ENCODE measurements around the gene COL6A1. TPM values are rescaled to one million over a fixed set of nuclear protein-coding genes. Genes with fewer than 3 reads are reported as not detected.

COL6A1 gene
- total RNA-seq, 2 donors from 2014 or later, result 3.2 to 4.6 TPM

DNA sequence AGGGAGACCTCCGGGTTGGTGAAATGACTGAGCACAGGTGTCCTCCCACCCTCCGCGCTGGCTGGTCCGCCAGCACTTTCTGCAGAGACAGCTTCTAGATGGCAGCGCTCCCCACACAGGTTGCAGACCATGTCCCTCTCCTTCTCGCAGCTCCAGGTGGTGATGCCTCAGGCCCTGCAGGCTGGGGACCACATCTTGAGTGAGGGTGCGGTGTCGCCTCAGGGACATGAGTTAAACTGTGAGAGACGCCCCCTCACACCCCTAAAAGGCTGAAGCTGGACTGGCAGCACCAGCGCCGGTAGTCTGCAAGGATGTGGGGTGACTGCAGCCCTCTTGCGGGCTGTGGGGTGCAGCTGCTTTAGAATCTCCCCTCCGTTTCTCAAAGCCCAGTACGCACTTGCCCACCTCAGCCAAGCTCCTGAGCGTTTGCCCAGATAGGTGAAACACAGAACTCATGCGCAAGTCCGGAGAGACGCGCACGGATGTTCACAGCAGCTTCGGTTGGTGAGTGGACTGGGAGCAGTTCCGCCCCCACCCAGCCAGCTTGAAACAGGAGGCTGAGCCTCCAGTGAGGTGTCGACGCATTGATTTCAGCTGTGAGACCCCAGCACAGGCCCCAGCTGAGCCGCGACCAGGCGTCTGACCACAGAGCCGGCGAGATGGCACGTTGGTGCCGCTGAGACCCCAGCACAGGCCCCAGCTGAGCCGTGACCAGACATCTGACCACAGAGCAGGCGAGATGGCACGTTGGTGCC, 28.6 kb downstream of the COL6A1 start:
- H3K27ac Mint-ChIP-seq, result no peak overlapping the region
- no peak for ATAC-seq
- H3K27me3 Mint-ChIP-seq, result peaks cover 14% of the 10 kb centered on the region
- H3K9me3 ChIP-seq (ENCODE audit: control insufficient read depth, low read length, poor library complexity, severe bottlenecking), result no peaks in the 10 kb centered on the region
- H3K36me3 Mint-ChIP-seq (ENCODE audit: low read depth), result peaks cover 2% of the 10 kb centered on the region
- no peak overlapping the region for H3K4me3 Mint-ChIP-seq
- H3K4me1 Mint-ChIP-seq, result no peaks in the 10 kb centered on the region
- DNase-seq, result no peak

DNA sequence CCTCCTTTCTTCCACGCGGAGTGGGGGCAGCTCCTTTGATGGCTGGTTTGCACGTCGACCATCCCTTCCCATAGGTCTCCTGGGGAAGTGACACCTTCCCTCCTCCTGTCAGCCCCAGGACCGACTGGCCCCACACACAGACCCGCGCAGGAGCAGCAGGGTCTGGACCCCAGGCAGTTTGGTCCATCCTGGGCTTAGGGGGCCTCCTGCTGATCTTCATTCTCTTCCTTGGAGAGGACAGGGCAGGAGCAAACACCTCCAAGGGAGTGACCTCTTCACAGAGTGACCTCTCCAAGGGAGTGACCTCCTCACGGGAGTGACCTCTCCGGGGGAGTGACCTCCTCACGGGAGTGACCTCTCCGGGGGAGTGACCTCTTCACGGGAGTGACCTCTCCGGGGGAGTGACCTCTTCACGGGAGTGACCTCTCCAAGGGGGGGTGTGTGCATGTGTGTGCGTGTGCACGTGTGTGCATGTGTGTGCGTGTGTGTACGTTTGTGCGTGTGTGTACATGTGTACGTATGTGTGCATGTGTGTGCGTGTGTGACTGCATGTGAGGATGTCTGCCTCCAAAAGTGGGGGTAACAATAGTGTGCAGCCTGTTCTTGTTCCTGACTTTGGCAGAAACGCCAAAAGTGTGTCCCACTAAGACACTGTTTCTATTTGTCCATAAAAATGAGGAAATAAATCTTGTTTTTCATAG, 29.8 kb downstream of the COL6A1 start:
- DNase-seq (no peak), ATAC-seq (no peak)
- no peaks in the 10 kb centered on the region for H3K9me3 ChIP-seq (ENCODE audit: control insufficient read depth, low read length, poor library complexity, severe bottlenecking)
- peaks cover 23% of the 10 kb centered on the region for H3K27me3 Mint-ChIP-seq
- H3K36me3 Mint-ChIP-seq (ENCODE audit: low read depth), result peaks cover 2% of the 10 kb centered on the region
- H3K4me1 Mint-ChIP-seq, result no peaks in the 10 kb centered on the region
- no peak overlapping the region for H3K27ac Mint-ChIP-seq
- H3K4me3 Mint-ChIP-seq, result no peak overlapping the region

GRCh38 chr21:46012154-46012553, 30.6 kb downstream of the COL6A1 start:
- no peaks in the 10 kb centered on the region for H3K4me1 Mint-ChIP-seq
- H3K27me3 Mint-ChIP-seq, result peaks cover 30% of the 10 kb centered on the region

GRCh38 chr21:46014828-46015227, 33.3 kb downstream of the COL6A1 start:
- Mint-ChIP-seq H3K27me3 (peaks cover 57% of the 10 kb centered on the region), H3K27ac (no peak overlapping the region), H3K4me3 (no peak overlapping the region), H3K36me3 (ENCODE audit: low read depth) (peaks cover 2% of the 10 kb centered on the region), H3K4me1 (no peaks in the 10 kb centered on the region)
- ATAC-seq, result no peak
- no peak for DNase-seq
- no peaks in the 10 kb centered on the region for H3K9me3 ChIP-seq (ENCODE audit: control insufficient read depth, low read length, poor library complexity, severe bottlenecking)

More at GRCh38 chr21:46012154-46012553, 30.6 kb downstream of the COL6A1 start:
- ATAC-seq (no peak), DNase-seq (no peak)
- no peak overlapping the region for H3K27ac Mint-ChIP-seq
- no peak overlapping the region for H3K4me3 Mint-ChIP-seq
- no peaks in the 10 kb centered on the region for H3K9me3 ChIP-seq (ENCODE audit: control insufficient read depth, low read length, poor library complexity, severe bottlenecking)
- H3K36me3 Mint-ChIP-seq (ENCODE audit: low read depth), result peaks cover 2% of the 10 kb centered on the region

DNA sequence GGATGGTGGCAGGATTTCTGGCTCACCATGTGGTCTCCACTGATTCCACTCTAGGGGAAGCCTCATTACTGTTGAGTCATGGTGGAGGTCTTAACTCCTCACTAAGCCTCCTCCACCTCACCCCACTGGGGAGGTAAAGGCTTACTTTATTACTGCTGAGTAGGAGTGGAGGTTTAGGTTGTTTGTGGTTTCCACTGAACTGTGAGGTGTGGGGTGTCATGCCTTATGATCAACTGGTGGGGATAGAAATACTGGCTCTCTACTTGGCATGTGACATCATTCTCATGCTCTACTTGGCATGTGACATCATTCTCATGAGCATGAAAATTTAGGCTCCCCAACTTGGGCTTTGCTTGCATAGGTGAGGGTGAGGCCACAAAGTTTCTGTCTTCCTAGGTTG, 35.6 kb downstream of the COL6A1 start:
- Mint-ChIP-seq H3K4me3 (no peak overlapping the region), H3K27ac (no peak overlapping the region), H3K27me3 (peaks cover 74% of the 10 kb centered on the region), H3K4me1 (no peaks in the 10 kb centered on the region), H3K36me3 (ENCODE audit: low read depth) (peaks cover 2% of the 10 kb centered on the region)
- no peak for DNase-seq
- ATAC-seq, result no peak
- no peaks in the 10 kb centered on the region for H3K9me3 ChIP-seq (ENCODE audit: control insufficient read depth, low read length, poor library complexity, severe bottlenecking)

GRCh38 chr21:46017695-46018094, 36.1 kb downstream of the COL6A1 start:
- H3K27me3 Mint-ChIP-seq, result peaks cover 74% of the 10 kb centered on the region
- DNase-seq (no peak), ATAC-seq (no peak)
- no peaks in the 10 kb centered on the region for H3K4me1 Mint-ChIP-seq
- no peak overlapping the region for H3K4me3 Mint-ChIP-seq
- H3K9me3 ChIP-seq (ENCODE audit: control insufficient read depth, low read length, poor library complexity, severe bottlenecking), result no peaks in the 10 kb centered on the region
- H3K36me3 Mint-ChIP-seq (ENCODE audit: low read depth), result peaks cover 2% of the 10 kb centered on the region
- H3K27ac Mint-ChIP-seq, result no peak overlapping the region

- H3K36me3 Mint-ChIP-seq (ENCODE audit: low read depth), result peaks cover 2% of the 10 kb centered on the region
- no peaks in the 10 kb centered on the region for H3K9me3 ChIP-seq (ENCODE audit: control insufficient read depth, low read length, poor library complexity, severe bottlenecking)
- no peaks in the 10 kb centered on the region for H3K4me1 Mint-ChIP-seq
- no peak overlapping the region for H3K4me3 Mint-ChIP-seq
- no peak overlapping the region for H3K27ac Mint-ChIP-seq
- DNase-seq (no peak), ATAC-seq (no peak)
- H3K27me3 Mint-ChIP-seq, result peaks cover 75% of the 10 kb centered on the region
Observed at GRCh38 chr21:46018615-46019014, 37.0 kb downstream of the COL6A1 start.

DNA sequence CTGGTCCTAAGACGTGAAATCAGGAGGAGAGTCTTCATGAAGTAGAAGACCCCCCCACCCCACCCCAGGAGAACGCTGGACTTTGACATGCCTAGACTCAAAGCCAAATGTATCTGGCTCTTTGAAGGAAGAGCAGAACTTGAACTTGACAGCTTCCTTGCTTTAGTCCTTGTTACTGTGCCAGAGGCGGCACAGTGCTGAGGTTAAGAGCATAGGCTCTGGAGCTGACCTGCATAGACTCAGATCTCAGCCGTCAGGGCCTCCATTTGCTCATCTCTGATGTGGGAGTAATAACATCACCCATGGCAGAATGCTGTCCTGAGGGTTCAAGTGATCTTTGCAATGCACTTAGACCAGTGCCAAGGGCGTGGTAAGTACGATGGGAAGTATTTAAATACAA, 39.0 kb downstream of the COL6A1 start:
- DNase-seq (no peak), ATAC-seq (no peak)
- no peaks in the 10 kb centered on the region for H3K4me1 Mint-ChIP-seq
- H3K27ac Mint-ChIP-seq, result no peak overlapping the region
- H3K4me3 Mint-ChIP-seq, result no peak overlapping the region
- H3K9me3 ChIP-seq (ENCODE audit: control insufficient read depth, low read length, poor library complexity, severe bottlenecking), result no peaks in the 10 kb centered on the region
- no peaks in the 10 kb centered on the region for H3K36me3 Mint-ChIP-seq (ENCODE audit: low read depth)
- peaks cover 82% of the 10 kb centered on the region for H3K27me3 Mint-ChIP-seq

DNA sequence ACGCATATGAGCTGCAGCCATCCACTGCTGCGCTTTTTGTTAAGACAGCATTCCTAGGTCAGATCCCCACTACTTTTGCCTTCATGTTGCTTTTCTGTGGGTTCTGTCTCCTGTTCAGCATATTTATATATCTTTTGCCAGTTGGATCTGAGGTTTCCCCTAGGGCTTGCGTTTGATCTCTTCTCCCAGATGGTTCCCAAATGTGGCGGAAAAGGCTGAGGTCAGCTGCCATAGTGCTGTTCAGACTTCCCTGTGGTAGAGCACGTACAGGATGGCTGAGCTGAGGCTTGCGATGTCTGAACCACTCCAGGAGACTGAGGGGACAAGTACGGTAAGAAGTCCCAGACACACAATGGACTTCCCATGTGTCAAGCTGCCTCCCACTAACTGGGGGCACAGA, 39.8 kb downstream of the COL6A1 start:
- no peak for ATAC-seq
- no peak overlapping the region for H3K4me3 Mint-ChIP-seq
- H3K27me3 Mint-ChIP-seq, result peaks cover 83% of the 10 kb centered on the region

DNA sequence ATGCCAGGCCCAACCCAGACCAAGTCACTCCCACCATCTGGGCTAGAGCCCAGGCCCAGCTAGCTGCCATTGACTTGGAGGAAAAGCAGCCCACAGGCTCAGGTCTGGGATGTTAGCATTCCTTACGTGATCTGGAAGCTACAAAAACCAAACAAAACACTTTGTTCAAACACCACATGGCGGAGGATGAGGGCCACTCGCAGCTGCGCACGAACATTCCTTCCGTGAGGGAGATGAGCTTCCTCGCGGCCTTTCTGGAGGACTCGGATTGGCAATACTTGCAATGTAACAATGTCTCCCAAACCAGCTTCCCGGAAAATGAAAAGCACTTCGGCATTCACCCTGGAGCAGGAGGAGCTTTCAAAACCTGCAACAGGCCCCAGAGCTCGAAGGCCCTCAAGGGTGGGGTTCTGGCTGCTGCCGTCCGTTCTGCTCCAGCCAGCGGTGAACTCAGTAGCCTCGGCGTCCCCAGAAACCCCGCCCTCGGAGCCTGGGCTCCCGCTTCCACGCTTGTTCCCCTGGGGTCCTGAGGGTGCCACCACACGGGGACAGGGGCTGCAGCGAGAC, 40.5 kb downstream of the COL6A1 start:
- peaks cover 76% of the 10 kb centered on the region for H3K27me3 Mint-ChIP-seq
- DNase-seq, result no peak
- no peaks in the 10 kb centered on the region for H3K4me1 Mint-ChIP-seq
- no peak overlapping the region for H3K4me3 Mint-ChIP-seq
- H3K36me3 Mint-ChIP-seq (ENCODE audit: low read depth), result no peaks in the 10 kb centered on the region
- H3K9me3 ChIP-seq (ENCODE audit: control insufficient read depth, low read length, poor library complexity, severe bottlenecking), result no peaks in the 10 kb centered on the region
- no peak for ATAC-seq
- H3K27ac Mint-ChIP-seq, result no peak overlapping the region

More for the DNA sequence above, 39.8 kb downstream of the COL6A1 start:
- Mint-ChIP-seq H3K4me1 (no peaks in the 10 kb centered on the region), H3K27ac (no peak overlapping the region), H3K36me3 (ENCODE audit: low read depth) (no peaks in the 10 kb centered on the region)
- no peaks in the 10 kb centered on the region for H3K9me3 ChIP-seq (ENCODE audit: control insufficient read depth, low read length, poor library complexity, severe bottlenecking)
- DNase-seq, result no peak

GRCh38 chr21:46022551-46023525, 41.3 kb downstream of the COL6A1 start:
- DNase-seq (no peak), ATAC-seq (no peak)
- H3K9me3 ChIP-seq (ENCODE audit: control insufficient read depth, low read length, poor library complexity, severe bottlenecking), result no peaks in the 10 kb centered on the region
- Mint-ChIP-seq H3K36me3 (ENCODE audit: low read depth) (no peaks in the 10 kb centered on the region), H3K4me3 (no peak overlapping the region), H3K27me3 (peaks cover 69% of the 10 kb centered on the region), H3K27ac (peak overlapping the region; percentile 27), H3K4me1 (no peaks in the 10 kb centered on the region)

GRCh38 chr21:46023555-46023954, 42.0 kb downstream of the COL6A1 start:
- no peaks in the 10 kb centered on the region for H3K9me3 ChIP-seq (ENCODE audit: control insufficient read depth, low read length, poor library complexity, severe bottlenecking)
- H3K27me3 Mint-ChIP-seq, result peaks cover 62% of the 10 kb centered on the region
- H3K4me1 Mint-ChIP-seq, result no peaks in the 10 kb centered on the region
- no peak overlapping the region for H3K27ac Mint-ChIP-seq
- no peaks in the 10 kb centered on the region for H3K36me3 Mint-ChIP-seq (ENCODE audit: low read depth)
- H3K4me3 Mint-ChIP-seq, result no peak overlapping the region
- no peak for ATAC-seq
- no peak for DNase-seq

DNA sequence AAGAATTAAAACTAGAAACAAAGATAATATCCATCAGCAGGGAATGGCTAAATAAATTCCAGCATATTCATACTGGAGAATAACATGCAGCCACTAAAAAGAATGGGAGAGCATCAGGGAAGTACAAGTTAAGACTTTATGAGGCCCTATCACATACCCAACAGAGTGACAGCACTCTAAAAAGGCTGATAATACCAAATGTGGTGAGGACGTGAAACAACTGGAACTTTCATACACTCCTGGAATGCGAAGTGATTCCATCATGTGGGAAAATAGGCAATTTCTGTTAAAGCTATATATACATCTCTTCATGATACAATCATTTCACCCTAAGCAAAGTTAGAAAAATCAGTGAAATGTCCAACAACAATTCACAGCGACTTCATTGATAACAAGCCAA, 42.6 kb downstream of the COL6A1 start:
- no peak for ATAC-seq
- Mint-ChIP-seq H3K27ac (no peak overlapping the region), H3K27me3 (peaks cover 56% of the 10 kb centered on the region), H3K4me3 (no peak overlapping the region), H3K4me1 (no peaks in the 10 kb centered on the region), H3K36me3 (ENCODE audit: low read depth) (no peaks in the 10 kb centered on the region)
- H3K9me3 ChIP-seq (ENCODE audit: control insufficient read depth, low read length, poor library complexity, severe bottlenecking), result no peaks in the 10 kb centered on the region
- DNase-seq, result no peak
